ENCODE data around the gene ZCCHC9.
"Not testable (repeated sequence)": the region's sequence is repeated elsewhere in the genome, so short reads cannot be mapped to it uniquely, and the experiment has no call there.

ZCCHC9 gene
- total RNA-seq, result 16.5 to 22.5 reads per million in 2 donors

DNA sequence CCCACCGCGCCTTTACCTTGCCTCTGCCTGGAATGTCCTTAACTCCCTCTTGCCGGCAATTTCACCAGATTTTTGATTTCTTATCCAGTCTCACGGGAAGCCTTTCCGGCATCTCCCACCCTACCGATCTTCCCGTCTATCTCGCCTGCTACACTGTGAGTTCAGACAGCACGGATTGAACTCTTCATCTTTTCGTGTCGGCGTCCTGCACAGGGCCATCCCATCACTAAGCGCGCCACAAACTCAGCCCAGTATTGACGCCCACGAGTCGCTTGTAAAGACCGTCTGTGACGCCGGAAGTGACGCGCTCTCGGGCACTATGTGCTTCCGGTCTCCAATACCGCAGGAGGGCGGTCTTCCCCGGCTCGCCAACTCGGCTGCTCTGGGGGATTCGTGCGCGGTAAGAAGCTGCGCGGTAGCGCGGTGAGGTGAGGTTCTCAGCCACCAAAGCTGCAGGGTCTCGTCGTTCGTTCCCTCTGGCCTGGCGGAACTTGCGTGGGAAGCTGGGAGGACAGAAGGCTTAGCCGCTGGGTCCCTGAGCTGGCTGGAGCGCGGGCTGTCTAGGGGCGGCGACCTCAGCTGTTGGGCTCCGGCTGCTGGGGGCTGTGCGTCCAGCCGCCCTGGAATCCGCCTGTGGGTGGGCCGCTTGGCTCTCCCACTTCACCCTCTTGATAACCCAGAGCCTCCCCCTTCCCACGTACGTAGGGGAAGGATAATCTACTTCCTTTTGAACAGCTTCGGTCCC lies at the start of gene ZCCHC9:
ZCCHC9 (plus strand) TSS at position 317 of the 745 bp plus-strand sequence. CDS start 3,171 bp downstream, outside the sequence.
- DNase-seq, result peak; percentile 83 to 98 (median 88)

GRCh38 chr5:81251922-81252321 lies 49.5 kb upstream of the ZCCHC9 start:
- no peak for DNase-seq

DNA sequence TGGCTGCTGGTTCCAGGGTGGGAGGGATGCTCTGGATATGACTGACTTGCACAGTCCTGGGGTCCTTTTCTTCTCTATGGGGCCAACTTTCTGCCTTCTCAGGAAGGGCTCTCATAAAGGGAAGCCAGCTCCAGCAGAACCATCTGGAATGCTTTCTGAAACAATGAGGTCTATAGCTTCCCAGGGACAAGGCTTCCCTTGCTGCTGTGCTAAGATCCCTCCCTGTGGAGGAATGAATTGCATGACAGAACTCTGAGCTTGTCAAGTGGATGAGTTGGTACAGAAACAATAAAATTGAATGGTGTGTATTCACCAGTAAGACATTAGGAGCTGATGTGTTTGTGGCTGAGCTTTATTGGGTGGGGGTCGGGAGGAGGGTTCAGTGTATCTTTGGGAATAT lies 48.5 kb upstream of the ZCCHC9 start:
- no peak for DNase-seq

DNA sequence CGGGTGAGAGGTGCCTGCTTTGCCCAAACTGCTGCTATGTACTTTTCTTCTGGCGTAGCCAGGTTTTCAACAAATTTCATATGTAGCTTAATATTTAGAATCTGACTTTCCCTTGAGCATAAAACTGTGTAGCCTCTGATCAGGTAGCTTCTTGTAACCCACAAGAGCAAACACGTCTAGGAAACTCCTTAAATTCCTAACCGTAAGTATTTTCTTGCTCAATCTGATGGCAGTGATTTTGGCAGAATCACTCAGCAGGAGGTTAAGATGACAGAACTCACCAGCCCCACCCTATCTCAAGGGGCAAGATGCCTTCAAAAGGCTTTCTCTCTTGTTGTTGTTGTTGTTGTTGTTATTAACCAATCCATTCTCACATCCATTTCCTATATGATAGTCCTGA lies 47.5 kb upstream of the ZCCHC9 start:
- DNase-seq, result no peak

DNA sequence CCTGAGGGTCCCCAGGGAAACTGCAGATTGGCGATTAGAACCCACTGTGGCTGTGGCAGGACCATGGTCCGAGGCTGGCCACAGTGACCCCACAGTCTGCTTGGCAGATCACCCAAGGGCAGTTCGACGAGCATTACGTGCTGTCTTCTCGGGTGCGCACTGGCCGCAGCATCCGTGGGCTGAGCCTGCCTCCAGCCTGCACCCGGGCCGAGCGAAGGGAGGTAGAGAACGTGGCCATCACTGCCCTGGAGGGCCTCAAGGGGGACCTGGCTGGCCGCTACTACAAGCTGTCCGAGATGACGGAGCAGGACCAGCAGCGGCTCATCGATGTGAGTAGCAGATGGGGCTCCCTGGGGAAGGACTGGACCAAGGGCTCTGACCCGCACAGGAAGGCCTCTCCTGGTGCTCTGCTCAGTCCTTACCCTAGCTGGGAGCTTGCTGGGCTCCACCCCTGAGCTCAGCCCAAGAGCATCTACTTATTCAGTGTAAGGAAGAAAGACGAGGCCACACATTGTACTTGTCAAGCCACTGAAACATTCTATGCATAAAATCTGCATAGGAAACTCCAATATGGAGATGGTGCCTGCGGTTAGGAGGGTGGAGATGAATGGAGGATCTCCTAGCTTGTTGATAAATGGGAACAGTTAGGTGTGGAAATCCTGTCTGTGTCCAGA lies 46.4 kb upstream of the ZCCHC9 start:
- DNase-seq, result no peak

GRCh38 chr5:81256766-81257165 lies 44.6 kb upstream of the ZCCHC9 start:
- no peak for DNase-seq

DNA sequence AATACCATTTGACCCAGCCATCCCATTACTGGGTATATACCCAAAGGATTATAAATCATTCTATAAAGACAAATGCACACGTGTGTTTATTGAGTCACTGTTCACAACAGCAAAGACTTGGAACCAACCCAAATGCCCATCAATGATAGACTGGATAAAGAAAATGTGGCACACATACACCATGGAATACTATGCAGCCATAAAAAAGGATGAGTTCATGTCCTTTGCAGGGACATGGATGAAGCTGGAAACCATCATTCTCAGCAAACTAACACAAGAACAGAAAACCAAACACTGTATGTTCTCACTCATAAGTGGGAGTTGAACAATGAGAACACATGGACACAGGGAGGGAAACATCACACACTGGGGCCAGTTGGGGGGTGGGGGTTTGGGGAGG lies 38.6 kb upstream of the ZCCHC9 start:
- DNase-seq, result not testable (repeated sequence)

GRCh38 chr5:81265101-81265500 lies 36.3 kb upstream of the ZCCHC9 start:
- DNase-seq, result no peak

GRCh38 chr5:81268521-81269196 lies 32.7 kb upstream of the ZCCHC9 start:
- no peak for DNase-seq

DNA sequence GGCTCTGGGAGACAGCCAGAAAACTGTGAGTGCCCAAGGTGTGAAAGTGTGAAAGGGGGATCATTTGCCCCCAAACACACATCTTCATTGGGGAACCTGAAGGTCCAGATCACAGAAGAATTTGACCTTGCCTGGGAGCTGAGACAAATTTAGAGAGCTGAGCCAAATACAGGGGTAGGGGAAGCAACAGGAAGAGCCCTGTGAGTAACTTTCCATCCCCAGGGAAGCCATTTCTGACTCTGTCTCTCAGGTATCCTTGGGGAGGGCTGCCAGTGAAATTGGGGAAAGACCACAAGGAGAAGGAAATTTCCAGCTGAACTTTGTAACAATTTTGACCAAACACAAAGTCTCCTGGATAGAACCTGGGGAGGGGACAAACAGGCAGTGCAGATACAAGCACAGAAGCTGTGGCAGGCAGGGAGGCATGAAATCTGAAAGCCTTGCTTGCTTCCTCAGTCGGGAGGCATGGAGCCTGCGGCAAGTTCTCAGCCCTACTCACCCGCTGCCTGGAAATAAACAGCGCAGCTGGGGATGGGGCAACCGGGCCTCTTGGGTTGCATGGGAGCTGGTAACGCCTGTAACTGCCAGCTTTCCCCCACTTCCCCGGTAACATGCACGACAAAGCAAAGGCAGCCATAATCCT lies 31.5 kb upstream of the ZCCHC9 start:
- DNase-seq, result no peak

DNA sequence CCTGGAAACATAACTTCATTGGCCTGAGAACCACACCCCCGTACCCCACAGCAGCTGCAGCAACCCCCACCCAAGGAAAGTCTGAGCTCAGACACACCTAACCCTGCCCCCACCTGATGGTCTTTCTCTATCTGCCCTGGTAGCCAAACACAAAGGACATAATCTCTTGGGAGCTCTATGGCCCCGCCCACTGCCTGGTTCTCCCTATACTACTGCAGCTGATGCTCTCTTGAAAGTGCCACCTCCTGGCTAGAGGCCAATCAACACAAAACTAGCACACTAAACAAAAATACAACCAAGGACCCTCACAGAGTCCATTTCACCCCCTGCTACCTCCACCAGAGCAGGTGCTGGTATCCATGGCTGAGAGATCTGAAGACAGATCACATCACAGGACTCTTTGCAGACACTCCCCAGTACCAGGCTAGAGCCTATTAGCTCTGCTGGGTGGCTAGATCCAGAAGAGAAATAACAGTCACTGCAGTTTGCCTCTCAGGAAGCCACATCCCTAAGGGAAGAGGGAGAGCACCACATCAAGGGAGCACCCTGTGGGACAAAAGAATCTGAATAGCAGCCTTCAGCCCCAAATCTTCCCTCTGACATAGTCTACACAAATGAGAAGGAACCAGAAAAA lies 30.9 kb upstream of the ZCCHC9 start:
- not testable (repeated sequence) for DNase-seq

GRCh38 chr5:81283976-81284375 lies 17.4 kb upstream of the ZCCHC9 start:
- DNase-seq, result no peak

DNA sequence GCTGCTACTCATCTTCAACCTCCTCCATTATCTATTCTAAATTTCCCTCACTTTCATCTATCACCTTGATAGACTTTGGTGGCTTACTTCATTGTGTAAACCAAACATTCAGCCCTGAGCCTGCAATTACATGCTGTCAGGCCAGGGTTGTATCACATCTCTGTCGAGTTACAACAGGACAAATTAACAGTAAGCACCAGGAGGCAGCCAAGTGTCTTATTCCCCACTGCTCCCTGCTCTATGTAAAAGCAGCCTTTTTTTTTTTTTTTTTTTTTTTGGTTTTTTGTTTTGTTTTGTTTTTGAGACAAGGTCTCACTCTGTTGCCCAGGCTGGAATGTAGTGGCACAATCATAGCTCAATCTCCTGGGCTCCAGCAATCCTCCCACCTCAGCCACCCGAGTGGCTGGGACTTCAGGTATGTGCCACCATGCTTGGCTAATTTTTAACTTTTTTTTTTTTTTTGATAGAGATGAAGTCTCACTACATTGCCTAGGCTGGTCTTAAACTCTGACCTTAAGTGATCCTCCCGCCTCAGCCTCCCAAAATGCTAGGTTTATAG lies 15.2 kb upstream of the ZCCHC9 start:
- DNase-seq, result peak in 1 of 5 experiments; percentile 55

- peak in 1 of 5 experiments; percentile 68 for DNase-seq
These were observed 13.4 kb upstream of the ZCCHC9 start for GRCh38 chr5:81288021-81288433.

- DNase-seq, result no peak
These were observed 11.2 kb upstream of the ZCCHC9 start for GRCh38 chr5:81290146-81290545.

- DNase-seq, result no peak
These were observed 9.3 kb upstream of the ZCCHC9 start for GRCh38 chr5:81292130-81292529.

DNA sequence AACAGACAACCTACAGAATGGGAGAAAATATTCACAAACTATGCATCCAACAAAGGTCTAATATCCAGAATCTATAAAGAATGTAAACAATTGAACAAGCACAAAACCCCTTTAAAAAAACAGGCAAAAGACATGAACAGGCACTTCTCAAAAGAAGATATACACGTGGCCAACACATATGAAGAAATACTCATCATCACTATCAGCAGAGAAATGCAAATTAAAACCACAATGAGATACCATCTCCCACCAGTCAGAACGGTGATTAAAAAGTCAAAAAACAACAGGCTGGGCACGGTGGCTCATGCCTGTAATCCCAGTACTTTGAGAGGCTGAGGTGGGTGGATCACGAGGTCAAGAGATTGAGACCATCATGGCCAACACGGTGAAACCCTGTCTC lies 7.4 kb upstream of the ZCCHC9 start:
- DNase-seq, result peak in 1 of 5 experiments; percentile 70

- peak in 1 of 5 experiments; percentile 67 for DNase-seq
These were observed 3.9 kb upstream of the ZCCHC9 start for GRCh38 chr5:81297531-81297930.

- no peak for DNase-seq
These were observed 491 bp upstream of the ZCCHC9 start for GRCh38 chr5:81300921-81301270.

GRCh38 chr5:81302596-81302995 lies 1.2 kb downstream of the ZCCHC9 start:
- no peak for DNase-seq

DNA sequence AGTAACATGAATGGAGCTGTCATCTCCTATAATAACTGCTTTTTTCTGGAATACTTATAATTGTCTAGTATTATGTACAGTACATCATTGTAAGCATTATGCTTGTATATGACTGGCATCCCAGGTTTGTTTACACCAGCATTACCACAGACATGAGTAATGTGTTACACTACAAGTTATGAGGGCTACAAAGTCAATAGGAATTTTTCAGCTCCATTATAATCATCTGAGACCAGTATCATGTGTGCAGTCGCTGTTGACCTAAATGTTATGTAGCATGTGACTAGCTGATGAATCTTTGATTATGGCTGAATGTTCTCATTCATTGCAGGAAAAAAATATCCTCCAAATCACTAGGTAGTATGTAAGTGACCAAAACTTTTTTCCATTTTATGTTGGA lies 2.2 kb downstream of the ZCCHC9 start:
- no peak for DNase-seq

- DNase-seq, result no peak
These were observed 4.4 kb downstream of the ZCCHC9 start for GRCh38 chr5:81305785-81306184.

Data from T-helper 2 cell (primary cell).